ENCODE results near the gene ACSL3.
"Not testable (repeated sequence)": the region's sequence is repeated elsewhere in the genome, so short reads cannot be mapped to it uniquely, and the experiment has no call there.

The ACSL3 gene

GRCh38 chr2:222915092-222915957, 54.5 kb downstream of the ACSL3 start:
- peak in 1 of 2 donors; percentile 52 for DNase-seq

GRCh38 chr2:222916229-222917197, 55.7 kb downstream of the ACSL3 start:
- DNase-seq: no peak

- DNase-seq: not testable (repeated sequence)
Observed at GRCh38 chr2:222917212-222917611, 56.4 kb downstream of the ACSL3 start.

GRCh38 chr2:222919841-222920526, 59.1 kb downstream of the ACSL3 start:
- peak; percentile 52 to 76 for DNase-seq

GRCh38 chr2:222920657-222921186, 59.9 kb downstream of the ACSL3 start:
- DNase-seq: no peak

GRCh38 chr2:222922019-222922800, 61.4 kb downstream of the ACSL3 start:
- DNase-seq: no peak

GRCh38 chr2:222926915-222927314, 66.1 kb downstream of the ACSL3 start:
- no peak for DNase-seq

- DNase-seq: no peak
Observed at GRCh38 chr2:222927600-222927999, 66.8 kb downstream of the ACSL3 start.

- DNase-seq: no peak
Observed at GRCh38 chr2:222928335-222928734, 67.5 kb downstream of the ACSL3 start.

- peak in 1 of 2 donors; percentile 19 for DNase-seq
Observed at GRCh38 chr2:222930862-222931261, 70.0 kb downstream of the ACSL3 start.

GRCh38 chr2:222931659-222932058, 70.8 kb downstream of the ACSL3 start:
- DNase-seq: no peak

GRCh38 chr2:222933458-222933857, 72.6 kb downstream of the ACSL3 start:
- no peak for DNase-seq

GRCh38 chr2:222935688-222936298, 75.0 kb downstream of the ACSL3 start:
- DNase-seq: no peak

GRCh38 chr2:222936705-222937104, 75.9 kb downstream of the ACSL3 start:
- no peak for DNase-seq

- no peak for DNase-seq
Observed at GRCh38 chr2:222938327-222938726, 77.5 kb downstream of the ACSL3 start.

- DNase-seq: peak; percentile 54 to 87
Observed at GRCh38 chr2:222939208-222939856, 78.5 kb downstream of the ACSL3 start.

GRCh38 chr2:222939979-222940378, 79.1 kb downstream of the ACSL3 start:
- DNase-seq: no peak

- DNase-seq: no peak
Observed at GRCh38 chr2:222941510-222942032, 80.7 kb downstream of the ACSL3 start.

- no peak for DNase-seq
Observed at GRCh38 chr2:222942561-222942960, 81.7 kb downstream of the ACSL3 start.

GRCh38 chr2:222942977-222943376, 82.1 kb downstream of the ACSL3 start:
- no peak for DNase-seq

- DNase-seq: no peak
Observed at GRCh38 chr2:222943820-222944219, 83.0 kb downstream of the ACSL3 start.

Data from inflammatory macrophage treated with lipopolysaccharide for 1 hour (primary cell).